Neuronal stem cell (in vitro differentiated cells): Measurements from ENCODE around the gene LAMB3.

ENCODE experiments used
- DNase-seq: peaks from one replicate; pipeline ENCODE4 v3.0.0-alpha.2; 2013; ENCODE audit warnings: low spot score
- H2AFZ ChIP-seq: one replicate; pipeline ENCODE4 v1.6.1; 2013; ENCODE audit warnings: mild to moderate bottlenecking, low read length, inconsistent platforms
- H2AK5ac ChIP-seq: 2 replicates; pipeline ENCODE4 v1.6.1; 2013; ENCODE audit warnings: low read depth, mild to moderate bottlenecking, inconsistent platforms, low read length, moderate library complexity, mixed read lengths
- H2BK120ac ChIP-seq: 2 replicates; pipeline ENCODE4 v1.6.1; 2013; ENCODE audit warnings: low read depth, mild to moderate bottlenecking, inconsistent platforms, low read length, moderate library complexity, mixed read lengths
- H2BK12ac ChIP-seq: one replicate; pipeline ENCODE4 v1.6.1; 2013; ENCODE audit warnings: low read length, inconsistent platforms
- H2BK15ac ChIP-seq: 2 replicates; pipeline ENCODE4 v1.6.1; 2013; ENCODE audit warnings: mild to moderate bottlenecking, low read length, inconsistent platforms, mixed read lengths
- H2BK5ac ChIP-seq: one replicate; pipeline ENCODE4 v1.6.1; 2013; ENCODE audit warnings: inconsistent platforms, mild to moderate bottlenecking, low read length, moderate library complexity
- H3K14ac ChIP-seq: one replicate; pipeline ENCODE4 v1.6.1; 2013; ENCODE audit warnings: low read length, inconsistent platforms
- H3K18ac ChIP-seq: 2 replicates; pipeline ENCODE4 v1.6.1; 2013; ENCODE audit warnings: low read length, inconsistent platforms
- H3K23ac ChIP-seq: 2 replicates; pipeline ENCODE4 v1.6.1; 2013; ENCODE audit warnings: low read depth, mild to moderate bottlenecking, mixed read lengths, low read length, inconsistent platforms; ENCODE audit not compliant: poor library complexity
- H3K27ac ChIP-seq: replicated peaks from 3 replicates; pipeline ENCODE4 v1.5.1; 2013; ENCODE audit warnings: low read length, inconsistent platforms
- H3K27me3 ChIP-seq, 3 experiments: 2 replicates each; pipeline ENCODE4 v1.6.1; 2013; ENCODE audit warnings: low read length in 3 of 3, mild to moderate bottlenecking in 2 of 3, inconsistent platforms in 1 of 3, low read depth in 1 of 3, mixed read lengths in 1 of 3, moderate library complexity in 1 of 3; ENCODE audit not compliant: control insufficient read depth in 3 of 3, insufficient read depth in 3 of 3
- H3K36me3 ChIP-seq, 2 donors: replicated peaks in 1 of 2; 2 replicates each; pipeline ENCODE4 v1.6.1; 2013; ENCODE audit warnings: low read length in 2 of 2; ENCODE audit not compliant: control insufficient read depth in 2 of 2, insufficient read depth in 2 of 2
- H3K4ac ChIP-seq: 2 replicates; pipeline ENCODE4 v1.6.1; 2013; ENCODE audit warnings: inconsistent platforms, mild to moderate bottlenecking, low read length, moderate library complexity
- H3K4me1 ChIP-seq, 2 donors: 1 replicate in 1 of 2; 2 replicates in 1 of 2; pipeline ENCODE4 v1.6.1; 2013; ENCODE audit warnings: low read length in 2 of 2, low read depth in 1 of 2; ENCODE audit not compliant: control insufficient read depth in 2 of 2, insufficient read depth in 1 of 2
- H3K4me2 ChIP-seq: one replicate; pipeline ENCODE4 v1.6.1; 2013; ENCODE audit warnings: mild to moderate bottlenecking, low read length, inconsistent platforms; ENCODE audit not compliant: insufficient read depth, poor library complexity, severe bottlenecking
- H3K4me3 ChIP-seq, 2 donors: 2 replicates each; pipeline ENCODE4 v1.5.1; 2013; ENCODE audit warnings: low read length in 2 of 2, mild to moderate bottlenecking in 2 of 2, inconsistent platforms in 1 of 2, moderate library complexity in 1 of 2
- H3K79me1 ChIP-seq: one replicate; pipeline ENCODE4 v1.6.1; 2013; ENCODE audit warnings: low read depth, mild to moderate bottlenecking, inconsistent platforms, low read length, moderate library complexity
- H3K9ac ChIP-seq: one replicate; pipeline ENCODE4 v1.6.1; 2013; ENCODE audit warnings: mild to moderate bottlenecking, low read depth, low read length, inconsistent platforms; ENCODE audit not compliant: poor library complexity
- H3K9me3 ChIP-seq, 2 donors: replicated peaks in 1 of 2; 2 replicates each; pipeline versions ENCODE3 to v1.6.1; 2013; ENCODE audit warnings: low read length in 2 of 2, mild to moderate bottlenecking in 2 of 2, inconsistent platforms in 1 of 2, low read depth in 1 of 2, mixed read lengths in 1 of 2, moderate library complexity in 1 of 2; ENCODE audit not compliant: control insufficient read depth in 2 of 2, insufficient read depth in 1 of 2
- H4K8ac ChIP-seq: one replicate; pipeline ENCODE4 v1.6.1; 2013; ENCODE audit warnings: low read depth, mild to moderate bottlenecking, inconsistent platforms, low read length, moderate library complexity
- H4K91ac ChIP-seq: one replicate; pipeline ENCODE4 v1.6.1; 2013; ENCODE audit warnings: low read length, low read depth, mild to moderate bottlenecking, inconsistent platforms; ENCODE audit not compliant: poor library complexity
- WGBS, 2 donors: extraction: QIAGEN DNeasy Blood & Tissue Kit; methylation state at CpG; one replicate each; pipeline ENCODE4 v1.1.7; 2013; ENCODE audit warnings: missing lambda C conversion rate in 2 of 2, mixed read lengths in 1 of 2; ENCODE audit not compliant: insufficient read length in 2 of 2, insufficient replicate concordance in 1 of 2; ENCODE audit errors: extremely low coverage in 2 of 2; 5-methylcytosine and 5-hydroxymethylcytosine counted together

LAMB3 gene

DNA sequence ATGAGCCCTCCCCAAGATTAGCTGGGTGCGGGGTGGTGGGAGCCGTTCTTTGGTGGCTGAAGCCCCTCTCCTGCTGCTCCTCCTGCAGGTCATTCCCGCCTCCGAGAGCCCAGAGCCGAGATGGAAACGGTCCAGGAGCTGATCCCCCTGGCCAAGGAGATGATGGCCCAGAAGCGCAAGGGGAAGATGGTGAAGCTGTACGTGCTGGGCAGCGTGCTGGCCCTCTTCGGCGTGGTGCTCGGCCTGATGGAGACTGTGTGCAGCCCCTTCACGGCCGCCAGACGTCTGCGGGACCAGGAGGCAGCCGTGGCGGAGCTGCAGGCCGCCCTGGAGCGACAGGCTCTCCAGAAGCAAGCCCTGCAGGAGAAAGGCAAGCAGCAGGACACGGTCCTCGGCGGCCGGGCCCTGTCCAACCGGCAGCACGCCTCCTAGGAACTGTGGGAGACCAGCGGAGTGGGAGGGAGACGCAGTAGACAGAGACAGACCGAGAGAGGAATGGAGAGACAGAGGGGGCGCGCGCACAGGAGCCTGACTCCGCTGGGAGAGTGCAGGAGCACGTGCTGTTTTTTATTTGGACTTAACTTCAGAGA is 23.4 kb upstream of the LAMB3 start:
- no peak overlapping the region for H2BK120ac ChIP-seq
- no peaks in the 10 kb centered on the region for H3K4me1 ChIP-seq
- peak overlapping the region; percentile 86 for H2BK12ac ChIP-seq
- no peak overlapping the region for H4K91ac ChIP-seq
- DNase-seq: peak; percentile 23
- H4K8ac ChIP-seq: peak overlapping the region; percentile 26
- peaks cover 0 to 63% (median 41%) of the 10 kb centered on the region in 3 experiments for H3K27me3 ChIP-seq
- H2BK15ac ChIP-seq: peak overlapping the region; percentile 62
- no CpG with 5 or more reads among the region's 34 CpGs for WGBS, 2 donors
- H3K9me3 ChIP-seq: peaks cover 0 to 1% of the 10 kb centered on the region in 2 donors
- H3K4me2 ChIP-seq: peak overlapping the region; percentile 97
- H3K4me3 ChIP-seq: peak overlapping the region; percentile 23 to 76
- H3K14ac ChIP-seq: peak overlapping the region; percentile 49
- no peak overlapping the region for H3K4ac ChIP-seq
- H3K79me1 ChIP-seq: no peaks in the 10 kb centered on the region
- H3K18ac ChIP-seq: peak overlapping the region; percentile 85
- peak overlapping the region; percentile 70 for H3K23ac ChIP-seq
- H2AK5ac ChIP-seq: no peak overlapping the region
- no peaks in the 10 kb centered on the region for H3K36me3 ChIP-seq
- peak overlapping the region; percentile 92 for H2AFZ ChIP-seq
- peak overlapping the region; percentile 82 for H3K9ac ChIP-seq
- H3K27ac ChIP-seq: no peak overlapping the region
- H2BK5ac ChIP-seq: peak overlapping the region; percentile 16

DNA sequence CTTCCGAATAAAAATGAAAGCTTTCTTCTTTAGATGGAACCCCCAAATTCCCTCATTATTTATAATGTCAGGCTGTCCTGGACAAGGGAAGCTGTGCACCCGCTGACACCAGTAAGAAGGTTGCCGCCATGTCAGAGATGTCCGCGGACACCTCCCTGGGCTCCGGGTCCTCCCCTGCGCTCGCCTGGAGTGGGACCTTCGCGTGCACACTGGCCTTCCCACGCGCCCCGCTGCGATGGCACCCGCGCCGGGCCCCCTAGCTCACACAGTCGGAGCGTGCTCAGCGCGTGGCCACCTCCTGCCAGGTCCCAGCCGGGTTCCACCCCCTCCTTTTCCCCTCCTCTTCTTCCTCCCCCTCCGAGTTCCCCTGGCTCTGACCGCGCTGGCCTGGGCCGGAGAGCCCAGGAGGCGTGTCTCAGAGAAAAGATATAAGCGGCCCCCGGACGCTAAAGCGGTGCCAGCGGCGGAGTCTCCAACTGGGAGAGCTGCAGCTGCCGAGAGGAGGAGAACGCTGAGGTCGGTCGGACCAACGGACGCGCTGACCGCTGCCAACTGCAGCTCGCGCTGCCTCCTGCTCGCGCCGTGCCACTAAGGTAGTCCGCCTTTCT is 22.8 kb upstream of the LAMB3 start, which contains the start of gene G0S2:
G0S2 (plus strand) TSS at position 456 of the 608 bp plus-strand sequence. CDS start 273 bp downstream, outside the sequence.
- Histone ChIP-seq H3K14ac (peak within 1 kb of the TSS; percentile 49), H3K9ac (peak within 1 kb of the TSS; percentile 82), H3K27me3 (peaks cover 0 to 64% (median 41%) of the 10 kb centered on the region in 3 experiments), H3K4ac (no peak within 1 kb of the TSS), H3K23ac (peak within 1 kb of the TSS; percentile 70), H4K91ac (no peak within 1 kb of the TSS), H3K4me1 (no peaks in the 10 kb centered on the region), H2BK5ac (peak within 1 kb of the TSS; percentile 16), H3K36me3 (no peaks in the 10 kb centered on the region), H2AFZ (peak within 1 kb of the TSS; percentile 92), H2BK12ac (peak within 1 kb of the TSS; percentile 86), H3K79me1 (no peaks in the 10 kb centered on the region), H4K8ac (peak within 1 kb of the TSS; percentile 26), H3K4me2 (peak within 1 kb of the TSS; percentile 97), H2BK120ac (no peak within 1 kb of the TSS), H3K27ac (no peak within 1 kb of the TSS), H3K18ac (peak within 1 kb of the TSS; percentile 85), H2BK15ac (peak within 1 kb of the TSS; percentile 62), H2AK5ac (no peak within 1 kb of the TSS), H3K9me3 (peaks cover 0 to 1% of the 10 kb centered on the region in 2 donors), H3K4me3 (peak within 1 kb of the TSS; percentile 23 to 76)
- no CpG with 5 or more reads among the region's 47 CpGs for WGBS, 2 donors
- DNase-seq: peak; percentile 29

DNA sequence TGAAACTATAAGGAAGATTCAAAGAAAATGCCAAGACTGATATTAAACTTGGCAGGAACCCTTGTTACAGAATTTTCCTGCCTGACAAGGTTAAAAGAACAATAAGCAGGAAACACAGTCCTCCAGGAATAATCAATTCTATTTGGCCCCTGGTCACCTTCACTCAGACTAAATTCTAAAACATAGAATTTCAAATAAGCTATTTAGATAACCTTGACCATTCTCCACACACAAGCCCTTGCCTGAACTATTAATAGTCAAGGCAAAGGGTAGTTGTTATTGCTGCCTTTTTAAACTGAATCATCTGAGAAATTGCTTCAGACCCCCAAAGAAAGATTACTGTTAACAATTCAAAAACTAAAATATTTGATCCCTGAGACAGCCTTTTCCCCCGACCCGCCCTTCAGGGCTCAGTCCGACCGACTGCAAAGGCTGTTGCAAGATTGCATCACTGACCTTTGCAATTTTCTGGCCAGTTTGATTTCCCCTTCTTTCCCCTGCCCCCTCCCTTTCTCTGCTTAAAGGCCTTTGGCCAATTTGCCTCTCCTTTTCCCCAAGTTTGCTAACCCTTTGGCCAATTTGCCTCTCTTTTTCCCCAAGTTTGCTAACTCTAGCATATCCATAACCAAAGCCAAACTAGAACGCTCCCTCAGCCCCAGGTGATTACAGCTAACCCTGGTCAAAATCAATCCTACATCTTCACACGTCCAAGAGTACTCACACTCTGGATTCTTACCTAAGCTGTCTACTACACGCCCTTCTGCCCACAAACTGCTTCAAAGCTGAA is 21.6 kb upstream of the LAMB3 start:
- Histone ChIP-seq H3K36me3 (no peaks in the 10 kb centered on the region), H2AFZ (no peak overlapping the region), H2BK120ac (no peak overlapping the region), H2BK12ac (no peak overlapping the region), H3K14ac (no peak overlapping the region), H2AK5ac (no peak overlapping the region), H3K9ac (no peak overlapping the region), H3K23ac (no peak overlapping the region), H3K4ac (no peak overlapping the region), H3K27me3 (peaks cover 0 to 64% (median 41%) of the 10 kb centered on the region in 3 experiments), H3K27ac (no peak overlapping the region), H3K4me2 (no peak overlapping the region), H3K9me3 (peaks cover 0 to 1% of the 10 kb centered on the region in 2 donors), H3K79me1 (no peaks in the 10 kb centered on the region), H3K4me1 (no peaks in the 10 kb centered on the region), H4K91ac (no peak overlapping the region), H4K8ac (no peak overlapping the region), H2BK5ac (no peak overlapping the region), H3K18ac (no peak overlapping the region), H2BK15ac (no peak overlapping the region), H3K4me3 (no peak overlapping the region)
- no peak for DNase-seq
- WGBS, 2 donors: no CpG with 5 or more reads among the region's 7 CpGs
